Suprapubic skin (tissue), 4 donors: ENCODE measurements around the gene TLR3. TPM values are rescaled to one million over a fixed set of nuclear protein-coding genes. Genes with fewer than 3 reads are reported as not detected.

ENCODE experiments used
- DNase-seq, 2 donors: peaks; one replicate each; pipeline ENCODE4 v3.0.0-alpha.2; 2019; ENCODE audit warnings: low spot score in 2 of 2
- H3K27ac ChIP-seq: fragments of 200-600 bp; sonication (generic); one replicate; pipeline ENCODE4 v1.5.1; 2019
- H3K27me3 ChIP-seq: fragments of 200-600 bp; sonication (generic); one replicate; pipeline ENCODE4 v1.5.1; 2019
- H3K36me3 ChIP-seq: fragments of 200-600 bp; sonication (generic); one replicate; pipeline ENCODE4 v1.5.1; 2019
- H3K4me1 ChIP-seq: fragments of 200-600 bp; sonication (generic); one replicate; pipeline ENCODE4 v1.5.1; 2019
- H3K4me3 ChIP-seq: fragments of 200-600 bp; sonication (generic); one replicate; pipeline ENCODE4 v1.5.1; 2019; ENCODE audit warnings: mild to moderate bottlenecking
- H3K9me3 ChIP-seq: fragments of 200-600 bp; sonication (generic); one replicate; pipeline ENCODE4 v1.5.1; 2019
- EP300 ChIP-seq: sonication (generic); formaldehyde crosslinking; IDR thresholded peaks from one replicate; pipeline ENCODE4 v1.6.1; 2017; ENCODE audit warnings: antibody characterized with exemption
- POLR2A ChIP-seq, 2 donors: fragments of 450-650 bp; IDR thresholded peaks; one replicate each; pipeline ENCODE4 v1.6.1; 2017; ENCODE audit warnings: antibody characterized with exemption in 2 of 2, mild to moderate bottlenecking in 2 of 2, moderate library complexity in 2 of 2
- POLR2AphosphoS5 ChIP-seq, 3 donors: sonication (generic); formaldehyde crosslinking; IDR thresholded peaks; one replicate each; pipeline ENCODE4 v1.6.1; 2017; ENCODE audit warnings: antibody characterized with exemption in 3 of 3
- WGBS: methylation state at CpG from one replicate; pipeline ENCODE4 v1.1.5; 2018; 5-methylcytosine and 5-hydroxymethylcytosine counted together
- total RNA-seq, 4 donors: library from RNA; depleted of rRNA; stranded (reverse); fragments of >200 nt; gene quantifications; one replicate each; pipeline ENCODE4 v1.1.0, GENCODE V29; 2016
- TF ChIP-seq, protein P1 (sequence below), 2 donors: fragments of 200-600 bp in 1 of 2; fragments of 450-650 bp in 1 of 2; sonication (generic) in 1 of 2; IDR thresholded peaks; one replicate each; pipeline ENCODE4 v1.5.1; 2016 to 2019; ENCODE audit warnings: antibody characterized with exemption in 2 of 2, mild to moderate bottlenecking in 1 of 2, moderate library complexity in 1 of 2

Gene TLR3
- total RNA-seq, 4 donors from 2014 or later: 3.1 to 6.1 (median 4.4) TPM

DNA sequence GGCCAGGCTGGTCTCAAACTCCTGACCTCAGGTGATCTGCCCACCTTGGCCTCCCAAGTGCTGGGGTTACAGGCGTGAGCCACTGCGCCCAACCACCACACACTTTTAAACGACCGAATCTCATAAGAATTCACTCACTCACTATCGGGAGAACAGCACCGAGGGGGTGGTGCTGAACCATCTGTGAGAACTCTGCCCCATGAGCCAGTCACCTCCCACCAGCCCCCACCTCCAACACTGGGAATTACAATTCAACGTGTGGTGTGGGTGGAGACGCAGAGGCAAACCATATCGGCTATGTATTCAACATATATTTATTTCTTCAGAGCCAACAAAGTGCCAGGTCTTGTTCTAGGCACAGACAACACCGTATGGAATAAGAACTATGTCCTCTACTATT lies 3.6 kb downstream of the TLR3 start:
- TF ChIP-seq EP300 (no peak), POLR2A (IDR thresholded peaks at IDR 0.05) (no peak), POLR2AphosphoS5 (IDR thresholded peaks at IDR 0.05) (no peak)
- TF ChIP-seq, protein P1, sequence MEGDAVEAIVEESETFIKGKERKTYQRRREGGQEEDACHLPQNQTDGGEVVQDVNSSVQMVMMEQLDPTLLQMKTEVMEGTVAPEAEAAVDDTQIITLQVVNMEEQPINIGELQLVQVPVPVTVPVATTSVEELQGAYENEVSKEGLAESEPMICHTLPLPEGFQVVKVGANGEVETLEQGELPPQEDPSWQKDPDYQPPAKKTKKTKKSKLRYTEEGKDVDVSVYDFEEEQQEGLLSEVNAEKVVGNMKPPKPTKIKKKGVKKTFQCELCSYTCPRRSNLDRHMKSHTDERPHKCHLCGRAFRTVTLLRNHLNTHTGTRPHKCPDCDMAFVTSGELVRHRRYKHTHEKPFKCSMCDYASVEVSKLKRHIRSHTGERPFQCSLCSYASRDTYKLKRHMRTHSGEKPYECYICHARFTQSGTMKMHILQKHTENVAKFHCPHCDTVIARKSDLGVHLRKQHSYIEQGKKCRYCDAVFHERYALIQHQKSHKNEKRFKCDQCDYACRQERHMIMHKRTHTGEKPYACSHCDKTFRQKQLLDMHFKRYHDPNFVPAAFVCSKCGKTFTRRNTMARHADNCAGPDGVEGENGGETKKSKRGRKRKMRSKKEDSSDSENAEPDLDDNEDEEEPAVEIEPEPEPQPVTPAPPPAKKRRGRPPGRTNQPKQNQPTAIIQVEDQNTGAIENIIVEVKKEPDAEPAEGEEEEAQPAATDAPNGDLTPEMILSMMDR (IDR thresholded peaks at IDR 0.05): no peak
- Histone ChIP-seq H3K27ac (no peak overlapping the region), H3K4me1 (peaks cover 4% of the 10 kb centered on the region), H3K27me3 (no peaks in the 10 kb centered on the region), H3K4me3 (no peak overlapping the region), H3K9me3 (no peaks in the 10 kb centered on the region), H3K36me3 (no peaks in the 10 kb centered on the region)
- 94% methylated on average over 10 of the region's 10 CpGs for WGBS
- DNase-seq: no peak

DNA sequence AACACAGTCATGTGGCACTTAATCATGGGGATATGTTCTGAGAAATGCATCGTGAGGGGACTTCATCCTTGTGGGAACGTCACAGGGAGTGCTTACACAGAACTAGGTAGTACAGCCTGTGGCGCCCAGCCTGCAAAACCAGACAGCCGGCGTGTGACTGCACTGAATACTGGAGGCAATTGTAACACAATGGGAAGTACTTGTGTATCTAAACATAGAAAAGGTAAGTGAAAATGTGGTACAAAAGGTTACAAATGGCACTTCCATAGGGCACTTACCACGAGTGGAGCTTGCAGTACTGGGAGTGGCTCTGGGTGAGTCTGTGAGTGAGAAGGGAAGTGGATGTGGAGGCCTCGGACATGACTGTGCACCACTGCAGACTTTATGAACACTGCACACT lies 5.2 kb downstream of the TLR3 start:
- Histone ChIP-seq H3K4me1 (peaks cover 4% of the 10 kb centered on the region), H3K9me3 (no peaks in the 10 kb centered on the region), H3K36me3 (no peaks in the 10 kb centered on the region), H3K27ac (no peak overlapping the region), H3K27me3 (no peaks in the 10 kb centered on the region), H3K4me3 (no peak overlapping the region)
- 80% methylated on average over 7 of the region's 7 CpGs for WGBS
- TF ChIP-seq POLR2A (IDR thresholded peaks at IDR 0.05) (no peak), EP300 (no peak), POLR2AphosphoS5 (IDR thresholded peaks at IDR 0.05) (no peak)
- TF ChIP-seq, protein P1 (IDR thresholded peaks at IDR 0.05): no peak
- DNase-seq: no peak

DNA sequence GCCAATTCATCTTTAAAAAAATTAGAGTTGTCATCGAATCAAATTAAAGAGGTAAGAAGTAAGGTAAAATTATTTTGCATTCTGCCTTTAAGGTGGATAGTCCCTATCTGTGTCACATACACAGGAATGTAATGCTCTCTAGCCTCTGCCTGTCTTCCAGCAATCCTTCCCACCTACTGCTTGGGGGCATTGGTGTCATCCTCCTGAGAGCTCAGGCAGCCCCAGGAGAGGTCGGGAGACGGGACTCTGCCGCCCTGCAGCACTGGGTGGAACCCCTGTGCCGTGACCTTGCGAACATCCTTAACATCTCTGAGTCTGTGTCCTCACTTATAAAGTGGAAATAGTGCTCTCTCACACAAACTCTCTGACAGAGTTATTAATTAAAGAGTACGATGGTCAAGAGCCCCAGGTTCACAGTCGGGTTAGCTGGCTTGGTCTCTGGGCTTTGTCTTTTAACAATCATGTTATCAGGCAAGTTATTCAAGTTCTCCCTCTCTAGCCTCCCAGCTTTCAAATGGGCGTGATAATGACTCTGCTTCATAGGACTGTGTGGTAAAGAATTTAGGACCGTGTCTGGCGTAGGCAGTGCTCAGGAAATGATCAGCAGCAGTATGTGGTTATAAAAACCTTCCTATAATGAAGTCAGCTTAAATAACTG lies 10.2 kb downstream of the TLR3 start:
- Histone ChIP-seq H3K9me3 (no peaks in the 10 kb centered on the region), H3K27me3 (no peaks in the 10 kb centered on the region), H3K36me3 (peaks cover 20% of the 10 kb centered on the region), H3K27ac (no peak overlapping the region), H3K4me1 (no peaks in the 10 kb centered on the region), H3K4me3 (no peak overlapping the region)
- DNase-seq: no peak
- 50% methylated on average over 11 of the region's 11 CpGs for WGBS
- no peak for TF ChIP-seq POLR2AphosphoS5 (IDR thresholded peaks at IDR 0.05)
- TF ChIP-seq, protein P1 (IDR thresholded peaks at IDR 0.05): no peak
- TF ChIP-seq EP300: no peak
- TF ChIP-seq POLR2A (IDR thresholded peaks at IDR 0.05): no peak

DNA sequence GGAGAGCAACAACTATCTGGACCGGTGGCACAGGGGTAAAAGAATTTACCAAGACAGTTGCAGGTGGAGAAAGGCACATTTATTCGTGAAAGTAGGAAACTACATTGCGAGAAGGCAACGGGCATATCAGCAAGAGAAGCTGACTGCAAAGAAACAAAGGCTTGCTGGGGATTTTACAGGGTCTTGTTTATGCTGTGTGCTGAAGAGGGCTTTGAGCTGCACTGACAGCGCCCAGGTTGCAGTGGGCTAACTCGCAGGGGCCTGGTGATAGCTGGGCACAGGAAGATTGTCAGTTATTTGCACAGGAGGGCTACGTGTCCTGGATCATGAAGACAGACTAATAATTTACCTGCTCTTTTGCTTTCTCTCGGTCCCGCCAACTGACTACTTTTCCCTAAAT lies 10.7 kb downstream of the TLR3 start:
- TF ChIP-seq, protein P1 (IDR thresholded peaks at IDR 0.05): no peak
- TF ChIP-seq POLR2AphosphoS5 (IDR thresholded peaks at IDR 0.05): no peak
- TF ChIP-seq POLR2A (IDR thresholded peaks at IDR 0.05): no peak
- no peak for TF ChIP-seq EP300
- 85% methylated on average over 9 of the region's 9 CpGs for WGBS
- H3K4me3 ChIP-seq: no peak overlapping the region
- no peaks in the 10 kb centered on the region for H3K4me1 ChIP-seq
- H3K27ac ChIP-seq: no peak overlapping the region
- H3K27me3 ChIP-seq: no peaks in the 10 kb centered on the region
- peaks cover 20% of the 10 kb centered on the region for H3K36me3 ChIP-seq
- DNase-seq: no peak
- no peaks in the 10 kb centered on the region for H3K9me3 ChIP-seq

DNA sequence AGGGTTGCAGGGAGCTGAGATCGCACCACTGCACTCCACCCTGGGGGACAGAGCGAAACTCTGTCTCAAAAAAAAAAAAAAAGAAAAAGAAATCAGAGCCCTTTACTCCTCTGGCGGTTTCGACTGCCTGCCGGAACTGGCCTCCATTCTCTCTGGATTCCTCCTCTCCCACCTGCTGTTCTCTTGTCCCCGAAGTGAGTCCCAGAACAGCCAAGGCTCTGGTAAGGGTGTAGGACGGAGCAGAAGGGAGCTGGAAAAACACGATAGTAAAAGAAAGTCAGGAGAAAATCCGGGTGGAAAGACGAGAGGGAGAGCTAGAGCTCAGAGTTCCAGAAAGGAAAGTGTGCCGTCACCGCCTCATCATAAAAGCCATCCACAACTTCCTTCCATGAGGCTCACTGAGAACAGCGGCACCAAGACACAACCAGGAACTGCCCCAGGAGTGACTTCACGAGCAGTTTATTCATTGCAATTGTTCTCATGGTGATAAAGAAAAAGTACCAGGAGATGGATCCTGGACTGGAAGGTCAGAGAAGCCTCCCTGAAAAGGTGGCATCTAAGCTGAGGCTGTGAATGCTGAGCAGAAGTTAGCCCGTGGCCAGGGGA lies 12.3 kb downstream of the TLR3 start:
- no peak for DNase-seq
- 81% methylated on average over 15 of the region's 15 CpGs for WGBS
- no peak overlapping the region for H3K4me3 ChIP-seq

More for the DNA sequence above, 12.3 kb downstream of the TLR3 start:
- no peaks in the 10 kb centered on the region for H3K27me3 ChIP-seq
- H3K27ac ChIP-seq: no peak overlapping the region
- no peak for TF ChIP-seq POLR2AphosphoS5 (IDR thresholded peaks at IDR 0.05)
- TF ChIP-seq, protein P1 (IDR thresholded peaks at IDR 0.05): no peak
- no peak for TF ChIP-seq EP300
- no peak for TF ChIP-seq POLR2A (IDR thresholded peaks at IDR 0.05)
- H3K4me1 ChIP-seq: no peaks in the 10 kb centered on the region
- H3K36me3 ChIP-seq: peaks cover 20% of the 10 kb centered on the region
- H3K9me3 ChIP-seq: no peaks in the 10 kb centered on the region
